ENCODE measurements around the gene CCDC121. TPM values are rescaled to one million over a fixed set of nuclear protein-coding genes. Genes with fewer than 3 reads are reported as not detected.

Gene CCDC121
- total and polyA plus RNA-seq, 4 donors: 1.8 to 12.8 (median 3.5) TPM

DNA sequence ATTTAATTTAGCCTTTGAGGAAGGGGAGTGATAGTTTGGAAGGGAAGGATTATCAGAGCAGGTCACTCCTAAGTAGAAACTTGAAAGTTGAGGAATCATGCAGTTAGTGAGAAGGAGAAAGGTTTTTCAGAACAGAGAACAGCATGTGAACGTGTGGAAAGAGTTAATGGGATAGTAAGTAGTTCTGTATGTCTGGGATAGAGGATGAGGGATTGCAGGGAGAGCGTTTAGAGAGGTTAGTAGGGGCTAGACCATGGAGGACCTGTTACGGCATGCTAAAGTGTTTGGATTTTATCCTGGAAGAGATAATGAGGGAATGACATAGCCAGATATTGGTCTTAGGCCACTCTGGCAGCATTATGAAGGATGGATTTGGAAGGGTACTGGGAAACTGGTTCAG lies 44.2 kb downstream of the CCDC121 start:
- no peak for DNase-seq
- H3K4me1 ChIP-seq (ENCODE audit: control insufficient read depth in 5 of 5, insufficient read depth in 5 of 5, low read length in 5 of 5): peaks cover 0 to 17% (median 5%) of the 10 kb centered on the region in 5 donors
- WGBS, 2 donors: 79 to 89% methylated on average over 3 of the region's 3 CpGs
- no peak overlapping the region for H3K4me3 ChIP-seq
- H3K36me3 ChIP-seq (ENCODE audit: control insufficient read depth in 4 of 4, insufficient read depth in 4 of 4, low read length in 4 of 4): peaks cover 0 to 3% (median 0%) of the 10 kb centered on the region in 4 donors
- no peak for ATAC-seq (ENCODE audit: insufficient read depth, low FRiP score)
- TF ChIP-seq, protein P1, sequence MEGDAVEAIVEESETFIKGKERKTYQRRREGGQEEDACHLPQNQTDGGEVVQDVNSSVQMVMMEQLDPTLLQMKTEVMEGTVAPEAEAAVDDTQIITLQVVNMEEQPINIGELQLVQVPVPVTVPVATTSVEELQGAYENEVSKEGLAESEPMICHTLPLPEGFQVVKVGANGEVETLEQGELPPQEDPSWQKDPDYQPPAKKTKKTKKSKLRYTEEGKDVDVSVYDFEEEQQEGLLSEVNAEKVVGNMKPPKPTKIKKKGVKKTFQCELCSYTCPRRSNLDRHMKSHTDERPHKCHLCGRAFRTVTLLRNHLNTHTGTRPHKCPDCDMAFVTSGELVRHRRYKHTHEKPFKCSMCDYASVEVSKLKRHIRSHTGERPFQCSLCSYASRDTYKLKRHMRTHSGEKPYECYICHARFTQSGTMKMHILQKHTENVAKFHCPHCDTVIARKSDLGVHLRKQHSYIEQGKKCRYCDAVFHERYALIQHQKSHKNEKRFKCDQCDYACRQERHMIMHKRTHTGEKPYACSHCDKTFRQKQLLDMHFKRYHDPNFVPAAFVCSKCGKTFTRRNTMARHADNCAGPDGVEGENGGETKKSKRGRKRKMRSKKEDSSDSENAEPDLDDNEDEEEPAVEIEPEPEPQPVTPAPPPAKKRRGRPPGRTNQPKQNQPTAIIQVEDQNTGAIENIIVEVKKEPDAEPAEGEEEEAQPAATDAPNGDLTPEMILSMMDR (IDR thresholded peaks at IDR 0.05; ENCODE audit: control extremely low read depth, extremely low read depth): no peak
- H3K9me3 ChIP-seq (ENCODE audit: control insufficient read depth in 4 of 4, insufficient read depth in 3 of 4, low read length in 3 of 4): peaks cover 0 to 13% (median 2%) of the 10 kb centered on the region in 4 donors
- H3K9ac ChIP-seq (ENCODE audit: insufficient read depth in 1 of 2, low read length in 2 of 2): no peak overlapping the region
- no peaks in the 10 kb centered on the region for H3K27me3 ChIP-seq (ENCODE audit: control insufficient read depth in 3 of 3, insufficient read depth in 3 of 3, low read length in 2 of 3)
- no peak overlapping the region for H3K27ac ChIP-seq (ENCODE audit: low read depth in 1 of 2, low read length in 1 of 2)

DNA sequence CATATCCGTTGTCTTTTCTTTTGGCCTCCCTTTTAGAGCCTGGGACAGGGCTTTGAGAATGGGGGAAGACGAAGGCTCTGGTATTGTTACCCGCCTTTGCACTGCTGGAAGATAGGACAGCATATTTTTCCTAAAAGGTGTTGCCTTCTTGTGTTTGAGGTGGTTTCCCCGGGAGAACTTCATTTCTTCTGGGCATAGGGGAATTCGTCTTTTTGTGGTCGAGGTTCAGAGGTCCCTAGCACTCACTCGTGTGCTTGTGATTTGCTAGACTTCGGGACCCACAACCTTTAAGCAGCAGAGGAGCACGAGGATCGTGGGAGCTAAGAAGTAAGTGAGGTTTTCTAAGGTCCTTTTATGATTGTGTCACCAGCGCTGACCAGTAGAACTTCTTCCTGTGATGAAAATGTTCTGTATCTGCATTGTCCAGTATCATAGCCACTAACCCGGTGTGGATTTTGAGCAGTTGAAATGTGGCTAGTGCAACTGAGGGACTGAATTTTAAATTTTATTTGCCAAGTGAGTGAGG lies 45.4 kb downstream of the CCDC121 start:
- peaks cover 0 to 22% (median 4%) of the 10 kb centered on the region in 4 donors for H3K9me3 ChIP-seq (ENCODE audit: control insufficient read depth in 4 of 4, insufficient read depth in 3 of 4, low read length in 3 of 4)
- peaks cover 0 to 3% (median 0%) of the 10 kb centered on the region in 4 donors for H3K36me3 ChIP-seq (ENCODE audit: control insufficient read depth in 4 of 4, insufficient read depth in 4 of 4, low read length in 4 of 4)
- ATAC-seq (ENCODE audit: insufficient read depth, low FRiP score): no peak
- DNase-seq: peak in 2 of 3 donors; percentile 15 to 22
- peaks cover 0 to 17% (median 5%) of the 10 kb centered on the region in 5 donors for H3K4me1 ChIP-seq (ENCODE audit: control insufficient read depth in 5 of 5, insufficient read depth in 5 of 5, low read length in 5 of 5)
- H3K27ac ChIP-seq (ENCODE audit: low read depth in 1 of 2, low read length in 1 of 2): peak overlapping the region; percentile 24 to 89
- WGBS, 2 donors: 3 to 5% methylated on average over 12 of the region's 12 CpGs
- H3K9ac ChIP-seq (ENCODE audit: insufficient read depth in 1 of 2, low read length in 2 of 2): peak overlapping the region; percentile 64 to 91
- H3K27me3 ChIP-seq (ENCODE audit: control insufficient read depth in 3 of 3, insufficient read depth in 3 of 3, low read length in 2 of 3): no peaks in the 10 kb centered on the region
- TF ChIP-seq, protein P1 (IDR thresholded peaks at IDR 0.05; ENCODE audit: control extremely low read depth, extremely low read depth): no peak
- H3K4me3 ChIP-seq: peak overlapping the region; percentile 68

DNA sequence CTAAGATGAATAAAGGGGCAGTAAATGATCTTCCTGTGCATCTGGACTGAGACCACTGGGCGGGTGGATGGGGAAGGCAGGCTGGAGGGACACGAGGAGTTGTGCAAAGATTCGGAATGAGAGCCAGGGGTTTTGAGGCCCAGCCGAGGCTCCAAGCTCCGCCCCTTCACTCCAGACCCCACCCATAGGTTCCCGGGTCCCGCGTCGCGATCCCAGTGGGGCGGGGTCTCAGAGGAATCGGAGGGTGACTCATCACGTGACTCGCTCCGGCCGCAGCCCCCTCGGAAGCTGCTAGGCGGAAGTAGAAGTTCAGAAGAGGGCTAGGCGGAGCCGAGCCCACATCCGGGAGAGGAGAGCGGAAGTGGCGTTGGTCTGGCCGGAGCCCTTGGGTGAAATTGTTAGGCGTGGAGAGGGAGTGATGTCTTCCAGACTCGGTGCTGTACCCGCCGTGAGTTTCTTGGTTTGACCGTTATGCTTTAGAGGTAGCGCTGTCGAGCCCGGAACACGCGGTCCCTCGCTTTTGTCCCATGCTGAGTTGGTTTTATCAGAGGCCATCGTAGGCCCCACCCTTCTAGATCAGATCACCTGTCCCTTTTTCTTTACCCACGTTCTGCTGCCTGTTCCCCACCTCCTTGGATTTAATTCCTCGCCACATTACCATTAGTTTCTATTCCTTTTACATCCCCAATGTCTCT lies 46.0 kb downstream of the CCDC121 start, which contains the start of gene ZNF512:
TSS of gene ZNF512 (plus strand) at position 348 of the 695 bp plus-strand sequence. CDS start at position 419, 71 bp downstream.
- Histone ChIP-seq H3K9me3 (ENCODE audit: control insufficient read depth in 4 of 4, insufficient read depth in 3 of 4, low read length in 3 of 4) (peaks cover 0 to 29% (median 4%) of the 10 kb centered on the region in 4 donors), H3K4me1 (ENCODE audit: control insufficient read depth in 5 of 5, insufficient read depth in 5 of 5, low read length in 5 of 5) (peaks cover 0 to 17% (median 5%) of the 10 kb centered on the region in 5 donors), H3K27ac (ENCODE audit: low read depth in 1 of 2, low read length in 1 of 2) (peak within 1 kb of the TSS; percentile 47 to 89), H3K4me3 (peak within 1 kb of the TSS; percentile 68), H3K27me3 (ENCODE audit: control insufficient read depth in 3 of 3, insufficient read depth in 3 of 3, low read length in 2 of 3) (no peaks in the 10 kb centered on the region), H3K9ac (ENCODE audit: insufficient read depth in 1 of 2, low read length in 2 of 2) (peak within 1 kb of the TSS; percentile 64 to 91), H3K36me3 (ENCODE audit: control insufficient read depth in 4 of 4, insufficient read depth in 4 of 4, low read length in 4 of 4) (peaks cover 0 to 3% (median 0%) of the 10 kb centered on the region in 4 donors)
- TF ChIP-seq, protein P1 (IDR thresholded peaks at IDR 0.05; ENCODE audit: control extremely low read depth, extremely low read depth): no peak
- peak; percentile 89 for ATAC-seq (ENCODE audit: insufficient read depth, low FRiP score)
- 0 to 1% methylated on average over 38 of the region's 38 CpGs for WGBS, 2 donors
- peak; percentile 96 to 97 (median 96) for DNase-seq

Measured in lung (tissue), 12 donors.